HUDEP-2 (cell line): ENCODE results near the gene POLRMT.
"Not testable (repeated sequence)": the region's sequence is repeated elsewhere in the genome, so short reads cannot be mapped to it uniquely, and the experiment has no call there.

ENCODE experiments used
- DNase-seq, 76 experiments: peaks; one replicate each; lab custom pipeline; 2025; ENCODE audit not compliant: unreplicated experiment in 76 of 76; lab: John Stamatoyannopoulos, UW

The POLRMT gene

DNA sequence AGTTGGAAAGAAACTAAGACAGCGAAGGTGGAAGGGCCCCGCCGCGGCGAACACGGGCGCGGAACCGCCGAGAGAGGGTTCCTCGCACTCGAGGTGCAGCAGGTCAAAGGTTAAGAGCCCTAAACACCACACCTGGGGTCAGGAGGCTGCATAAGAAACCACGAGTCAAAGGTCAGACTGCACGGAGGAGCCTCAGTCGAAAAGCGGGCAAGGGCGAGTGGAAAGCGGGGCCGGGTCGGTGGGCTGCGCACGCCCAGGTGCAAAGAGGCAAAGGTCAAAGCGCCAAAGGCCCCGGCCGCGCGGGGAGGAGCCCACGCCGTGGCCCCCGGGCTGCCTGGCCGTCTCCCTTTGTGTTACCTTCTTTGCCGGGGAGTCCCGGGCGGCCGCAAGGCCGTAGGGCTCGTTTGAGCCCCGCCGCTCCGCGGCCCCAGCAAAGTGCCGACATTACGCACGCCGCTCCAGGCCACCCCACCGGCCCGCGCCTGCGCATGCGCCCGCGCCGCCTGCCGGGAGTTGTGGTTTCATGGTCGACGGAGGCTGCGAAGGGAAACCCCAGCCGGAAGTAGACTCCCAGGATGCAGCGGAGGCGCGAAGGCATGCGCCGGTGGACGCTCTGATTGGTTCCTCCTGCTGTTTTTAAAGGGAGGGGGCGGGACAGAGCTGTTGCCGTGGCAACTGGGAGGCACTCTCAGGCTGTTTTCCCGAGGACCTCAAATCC, at the start of gene POLRMT:
POLRMT (minus strand) TSS at position 470 of the 718 bp plus-strand sequence; CDS start at position 445, 25 bp downstream.
- DNase-seq = peak in 75 of 76 experiments; percentile 72 to 100 (median 99)

DNA sequence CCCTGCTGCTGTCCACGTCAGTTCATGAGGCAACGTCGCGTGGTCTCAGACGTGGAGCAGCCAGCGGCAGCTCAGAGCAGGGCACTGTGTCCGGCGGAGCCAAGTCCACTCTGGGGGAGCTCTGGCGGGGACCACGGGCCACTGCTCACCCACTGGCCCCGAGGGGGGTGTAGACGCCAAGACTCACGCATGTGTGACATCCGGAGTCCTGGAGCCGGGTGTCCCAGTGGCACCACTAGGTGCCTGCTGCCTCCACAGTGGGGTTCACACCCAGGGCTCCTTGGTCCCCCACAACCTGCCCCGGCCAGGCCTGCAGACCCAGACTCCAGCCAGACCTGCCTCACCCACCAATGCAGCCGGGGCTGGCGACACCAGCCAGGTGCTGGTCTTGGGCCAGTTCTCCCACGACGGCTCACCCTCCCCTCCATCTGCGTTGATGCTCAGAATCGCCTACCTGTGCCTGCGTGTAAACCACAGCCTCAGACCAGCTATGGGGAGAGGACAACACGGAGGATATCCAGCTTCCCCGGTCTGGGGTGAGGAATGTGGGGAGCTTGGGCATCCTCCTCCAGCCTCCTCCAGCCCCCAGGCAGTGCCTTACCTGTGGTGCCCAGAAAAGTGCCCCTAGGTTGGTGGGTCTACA, 49.5 kb upstream of the POLRMT start:
- DNase-seq = no peak

DNA sequence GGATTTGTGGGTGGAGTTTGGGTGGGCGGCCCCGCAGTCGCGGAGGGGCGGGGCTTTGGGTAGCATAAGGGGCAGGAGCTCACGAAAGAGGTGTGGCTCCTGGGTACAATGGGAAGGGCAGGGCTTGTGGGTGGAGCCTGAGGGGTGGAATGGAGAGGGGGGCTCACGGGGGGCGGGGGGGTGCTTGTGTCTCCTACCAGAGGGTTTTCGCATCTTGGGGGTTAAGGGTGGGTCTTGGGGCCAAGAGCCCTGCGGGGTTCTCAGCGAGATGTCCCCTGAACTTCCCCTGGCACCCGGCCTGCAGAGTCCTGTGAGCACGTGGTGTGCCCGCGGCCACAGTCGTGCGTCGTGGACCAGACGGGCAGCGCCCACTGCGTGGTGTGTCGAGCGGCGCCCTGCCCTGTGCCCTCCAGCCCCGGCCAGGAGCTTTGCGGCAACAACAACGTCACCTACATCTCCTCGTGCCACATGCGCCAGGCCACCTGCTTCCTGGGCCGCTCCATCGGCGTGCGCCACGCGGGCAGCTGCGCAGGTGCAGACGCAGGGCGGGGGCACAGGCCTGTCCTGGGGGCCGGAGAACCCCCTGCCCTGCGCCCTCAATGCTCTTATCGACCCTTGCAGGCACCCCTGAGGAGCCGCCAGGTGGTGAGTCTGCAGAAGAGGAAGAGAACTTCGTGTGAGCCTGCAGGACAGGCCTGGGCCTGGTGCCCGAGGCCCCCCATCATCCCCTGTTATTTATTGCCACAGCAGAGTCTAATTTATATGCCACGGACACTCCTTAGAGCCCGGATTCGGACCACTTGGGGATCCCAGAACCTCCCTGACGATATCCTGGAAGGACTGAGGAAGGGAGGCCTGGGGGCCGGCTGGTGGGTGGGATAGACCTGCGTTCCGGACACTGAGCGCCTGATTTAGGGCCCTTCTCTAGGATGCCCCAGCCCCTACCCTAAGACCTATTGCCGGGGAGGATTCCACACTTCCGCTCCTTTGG, 48.0 kb upstream of the POLRMT start:
- peak in 57 of 76 experiments; percentile 66 to 100 (median 96) for DNase-seq

DNA sequence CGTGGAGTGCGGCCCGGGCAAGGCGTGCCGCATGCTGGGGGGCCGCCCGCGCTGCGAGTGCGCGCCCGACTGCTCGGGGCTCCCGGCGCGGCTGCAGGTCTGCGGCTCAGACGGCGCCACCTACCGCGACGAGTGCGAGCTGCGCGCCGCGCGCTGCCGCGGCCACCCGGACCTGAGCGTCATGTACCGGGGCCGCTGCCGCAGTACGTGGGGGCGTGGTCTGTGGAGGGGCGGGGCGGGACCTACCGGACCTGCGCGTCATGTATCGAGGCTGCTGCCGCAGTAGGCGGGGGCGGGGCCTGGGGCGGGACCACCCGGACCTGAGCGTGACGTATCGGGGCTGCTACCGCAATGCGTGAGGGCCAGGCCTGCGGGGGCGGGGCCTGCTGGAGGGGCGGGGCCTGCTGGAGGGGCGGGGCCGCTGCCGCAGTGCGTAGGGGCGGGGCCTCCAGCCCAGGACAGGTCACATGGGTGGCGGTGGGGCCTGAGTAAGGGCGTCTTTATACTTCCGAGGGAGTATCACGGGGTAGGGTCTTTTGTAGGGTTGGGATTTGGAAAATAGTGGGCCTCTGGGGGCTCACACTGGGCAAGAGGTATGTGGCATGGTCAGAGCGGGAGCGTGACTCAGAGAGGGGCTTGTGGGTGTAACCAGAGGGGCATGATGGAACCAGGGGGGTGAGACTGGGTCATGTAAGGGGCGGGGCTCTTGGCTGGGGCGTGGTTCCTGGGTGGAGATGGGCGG, 47.1 kb upstream of the POLRMT start:
- peak; percentile 85 to 100 (median 100) for DNase-seq

DNA sequence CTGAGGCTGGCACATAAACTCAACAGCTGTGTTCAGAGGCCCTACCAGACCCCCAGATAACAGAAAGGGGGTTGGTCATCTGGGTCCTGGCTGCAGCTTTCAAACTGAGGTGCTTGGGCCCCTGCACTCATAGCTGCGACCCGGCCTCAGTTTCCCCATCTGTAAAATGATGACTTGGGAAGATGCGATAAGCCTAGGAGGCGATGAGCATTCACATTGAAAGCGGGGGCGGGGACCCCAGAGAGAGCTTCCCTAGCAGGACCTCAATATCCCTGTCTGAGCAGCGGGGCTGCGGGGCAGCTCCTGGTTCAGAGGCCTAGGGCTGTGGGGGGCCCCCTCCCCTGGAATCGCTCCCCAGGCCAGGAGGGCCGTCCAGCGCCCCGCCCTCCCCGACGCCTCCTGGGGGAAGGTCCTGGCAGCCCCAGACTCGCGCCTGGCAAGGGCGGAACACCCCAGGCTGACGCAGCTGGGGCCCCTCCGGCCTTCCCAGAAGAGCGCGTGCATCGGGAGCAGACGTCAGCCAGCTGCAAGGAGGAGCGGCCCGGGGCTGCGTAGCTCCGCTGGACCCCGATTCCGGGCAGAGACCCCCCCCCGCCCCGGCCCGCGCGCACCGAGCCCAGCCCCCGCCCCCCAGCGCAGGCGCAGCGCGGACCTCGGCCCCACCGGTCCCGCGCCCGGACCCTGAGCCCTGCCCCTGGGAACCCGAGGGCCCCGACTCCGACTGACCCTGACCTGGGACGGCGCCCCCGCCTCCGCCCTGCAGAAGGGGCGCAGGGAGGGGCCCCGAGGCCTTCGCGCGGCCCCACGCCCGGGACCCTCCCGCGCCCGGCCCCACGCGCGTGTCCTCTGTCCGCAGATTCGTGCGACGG, 46.3 kb upstream of the POLRMT start:
- DNase-seq = peak in 32 of 76 experiments; percentile 16 to 71 (median 36)

DNA sequence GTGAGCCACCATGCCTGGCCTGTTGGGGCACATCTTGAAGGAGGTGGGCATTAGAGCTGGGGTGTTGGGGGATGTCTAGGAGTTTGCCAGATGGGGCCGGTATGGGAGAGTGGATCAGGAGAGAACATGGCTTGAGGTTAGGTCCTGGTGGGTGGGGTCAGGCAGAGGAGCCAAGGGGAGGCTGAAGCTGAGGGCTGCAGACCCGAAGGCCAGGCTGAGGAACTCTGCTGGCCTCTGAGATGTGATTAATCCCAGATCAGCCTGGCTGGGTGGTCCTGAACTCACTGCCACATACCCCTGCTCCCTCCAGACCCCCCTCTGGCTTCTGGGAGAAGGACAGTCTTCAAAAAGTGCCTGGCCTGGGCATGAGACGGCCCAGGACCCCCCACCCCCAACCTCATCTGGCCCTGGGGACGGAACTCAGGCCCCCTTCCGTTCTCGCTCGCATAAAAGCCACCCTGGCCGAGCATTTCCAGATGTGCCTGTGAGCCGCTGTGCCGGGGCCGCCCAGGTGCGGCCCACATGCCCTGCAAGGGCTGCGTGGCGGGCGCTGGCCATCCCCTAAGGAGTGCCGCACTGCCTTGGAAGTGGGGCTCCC, 45.6 kb upstream of the POLRMT start:
- DNase-seq = no peak

DNA sequence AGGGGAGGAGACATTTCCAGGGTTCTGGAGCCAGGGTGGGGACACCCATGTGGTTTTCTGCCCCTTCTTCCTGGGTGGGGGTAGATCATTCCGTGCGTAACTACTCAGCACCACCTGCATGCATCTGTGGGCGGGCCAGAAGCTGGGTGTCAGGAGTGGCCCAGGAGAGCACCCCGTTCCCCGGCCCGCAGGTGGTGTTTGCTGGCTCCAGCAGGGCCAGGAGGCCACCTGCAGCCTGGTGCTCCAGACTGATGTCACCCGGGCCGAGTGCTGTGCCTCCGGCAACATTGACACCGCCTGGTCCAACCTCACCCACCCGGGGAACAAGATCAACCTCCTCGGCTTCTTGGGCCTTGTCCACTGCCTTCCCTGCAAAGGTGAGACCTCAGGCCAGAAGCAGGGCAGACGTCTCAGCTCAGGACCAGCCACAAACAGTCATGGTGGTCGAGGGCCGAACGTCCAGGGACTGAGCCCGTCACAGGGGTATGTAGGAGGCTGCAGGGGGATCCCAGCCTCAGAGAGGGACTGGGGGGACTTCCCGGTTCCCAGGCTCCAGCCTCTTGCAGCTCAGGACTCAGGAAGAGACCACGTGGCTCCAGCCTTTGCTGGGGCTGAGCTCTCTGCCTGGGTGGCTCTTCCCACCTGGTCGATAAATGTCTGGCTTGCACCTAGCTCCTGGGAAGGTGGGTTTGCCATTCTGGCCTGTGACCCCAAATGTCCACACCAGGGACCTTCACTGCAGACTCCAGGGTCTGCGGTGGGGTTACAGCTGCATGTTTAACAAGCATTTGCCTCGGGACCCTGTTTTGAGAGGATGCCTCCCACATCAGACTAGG, 44.5 kb upstream of the POLRMT start:
- DNase-seq = no peak

DNA sequence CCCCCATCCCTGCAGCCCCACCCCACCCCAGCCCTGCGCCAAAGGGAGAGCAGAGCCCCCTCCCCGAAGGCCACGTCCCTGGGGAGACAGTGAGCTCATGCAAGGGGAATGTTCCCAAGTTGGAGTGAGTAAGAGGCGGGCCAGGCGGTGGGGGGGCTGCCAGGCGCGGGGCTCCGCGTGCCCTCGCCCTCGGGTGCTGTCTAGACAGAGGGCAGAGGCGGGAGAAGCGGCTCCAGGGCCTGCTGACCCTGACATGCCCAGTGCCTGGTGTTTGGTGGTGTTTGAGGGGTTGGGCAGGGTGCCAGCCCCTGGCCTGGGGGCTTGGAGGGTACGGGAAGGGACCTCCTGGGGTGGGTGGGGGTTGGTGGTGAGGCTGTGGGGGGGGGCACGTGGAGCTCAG, 43.9 kb upstream of the POLRMT start:
- DNase-seq = peak in 1 of 76 experiments; percentile 19

DNA sequence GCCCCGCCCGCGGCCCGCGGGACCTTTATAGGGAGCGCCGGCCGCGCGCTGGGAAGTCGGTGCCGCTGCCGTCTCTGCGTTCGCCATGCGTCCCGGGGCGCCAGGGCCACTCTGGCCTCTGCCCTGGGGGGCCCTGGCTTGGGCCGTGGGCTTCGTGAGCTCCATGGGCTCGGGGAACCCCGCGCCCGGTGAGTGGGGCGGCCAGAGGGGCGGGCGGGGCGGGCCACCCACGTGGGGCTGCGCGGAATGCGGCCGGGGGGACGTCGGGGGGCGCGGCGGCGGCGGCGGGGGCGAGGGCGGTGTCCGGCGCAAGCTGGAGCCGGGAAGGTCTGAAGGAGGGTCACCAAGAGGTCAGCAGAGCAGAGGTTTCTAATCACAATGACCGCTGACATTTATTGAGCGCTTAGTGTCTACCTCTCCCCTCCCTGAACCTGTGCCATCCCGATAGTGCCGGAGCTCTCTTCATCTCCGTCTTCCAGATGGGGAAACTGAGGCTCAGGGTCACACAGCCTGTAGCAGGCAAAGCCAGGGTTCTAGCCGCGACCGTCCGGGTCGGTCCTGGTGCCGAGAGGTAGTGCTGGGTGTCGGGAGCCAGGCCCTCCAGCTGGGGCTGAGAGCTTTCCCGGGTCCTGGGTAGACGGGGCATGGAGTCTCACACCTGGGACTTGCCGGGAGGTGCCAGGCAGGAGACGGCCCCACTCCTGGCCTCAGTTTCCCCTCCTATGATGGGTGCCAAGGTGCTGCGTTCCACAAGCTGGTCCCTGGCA, 43.2 kb upstream of the POLRMT start, which contains the start of gene FSTL3:
FSTL3 (plus strand) TSS at position 54 of the 767 bp plus-strand sequence; CDS start at position 86, 32 bp downstream.
- DNase-seq = no peak

DNA sequence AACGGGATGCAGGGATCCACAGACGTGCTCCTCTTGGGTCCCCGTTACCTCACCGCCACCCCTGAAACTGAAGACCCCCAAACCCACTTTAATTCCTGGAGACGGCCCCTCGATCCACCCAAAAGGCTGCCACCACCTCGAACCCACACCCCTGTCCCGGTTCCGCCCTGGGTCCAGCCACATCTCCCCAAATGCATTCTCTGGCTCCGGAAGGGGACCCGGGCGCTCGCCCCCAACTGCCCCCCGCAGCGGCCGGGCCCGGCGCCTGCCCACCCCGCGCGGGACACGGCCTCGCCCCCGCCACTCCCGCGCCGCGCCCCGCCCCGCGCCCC, 42.6 kb upstream of the POLRMT start:
- DNase-seq = no peak

DNA sequence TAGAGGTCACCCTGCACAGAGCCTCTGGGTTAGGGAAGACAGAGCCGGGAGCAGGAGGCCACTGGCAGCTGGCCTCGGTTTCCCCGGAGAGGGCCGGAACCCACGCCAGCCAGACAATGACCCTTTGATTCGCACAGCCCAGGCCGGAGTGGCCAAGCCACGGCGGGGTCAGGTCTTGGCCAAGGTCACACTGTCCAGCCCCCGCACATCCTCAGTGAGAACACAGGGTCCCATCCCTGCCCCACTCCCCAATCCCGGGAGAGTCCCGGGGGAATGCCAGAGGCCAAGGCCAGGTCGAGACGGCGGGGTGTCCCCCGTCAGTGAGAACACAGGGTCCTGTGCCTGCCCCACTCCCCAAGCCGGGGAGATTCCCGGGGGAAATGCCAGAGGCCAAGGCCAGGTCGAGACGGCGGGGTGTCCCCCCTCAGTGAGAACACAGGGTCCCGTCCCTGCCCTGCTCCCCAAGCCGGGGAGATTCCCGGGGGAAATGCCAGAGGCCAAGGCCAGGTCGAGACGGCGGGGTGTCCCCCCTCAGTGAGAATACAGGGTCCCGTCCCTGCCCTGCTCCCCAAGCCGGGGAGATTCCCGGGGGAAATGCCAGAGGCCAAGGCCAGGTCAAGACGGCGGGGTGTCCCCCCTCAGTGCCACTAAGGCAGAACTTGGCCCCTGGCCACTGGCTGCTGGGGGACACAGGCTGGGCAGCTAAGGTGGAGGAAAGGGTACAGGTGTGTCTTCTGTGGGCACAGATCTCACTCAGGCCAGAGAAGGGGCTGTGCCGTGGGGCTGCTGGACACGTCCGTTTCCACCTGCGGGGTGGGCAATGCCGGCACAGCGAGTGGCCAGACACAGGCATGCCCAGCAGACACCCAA, 41.2 kb upstream of the POLRMT start:
- DNase-seq = no peak

DNA sequence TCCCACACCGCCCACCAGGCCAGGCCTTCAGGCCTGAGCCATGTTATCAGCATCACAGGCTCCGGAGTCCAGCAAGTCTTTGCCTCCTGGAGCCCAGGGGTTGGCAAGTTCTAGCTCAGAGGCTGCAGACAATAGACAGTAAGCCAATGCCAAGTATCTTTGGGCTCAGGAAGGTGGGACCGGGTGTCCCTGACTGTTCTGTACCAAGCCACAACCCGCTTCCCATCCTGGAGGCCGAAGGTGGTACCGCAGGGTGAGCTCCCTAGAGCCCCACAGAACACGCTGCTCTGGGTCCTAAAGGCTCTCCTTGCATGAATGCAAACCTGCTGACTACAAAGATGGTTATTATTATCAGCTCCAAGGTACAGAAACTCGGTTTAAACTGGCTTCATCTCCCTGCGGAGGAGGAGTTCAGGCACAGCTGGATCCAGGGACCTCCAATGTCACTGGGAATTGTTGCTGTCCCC, 37.3 kb upstream of the POLRMT start:
- peak in 2 of 76 experiments; percentile 15 to 16 for DNase-seq

DNA sequence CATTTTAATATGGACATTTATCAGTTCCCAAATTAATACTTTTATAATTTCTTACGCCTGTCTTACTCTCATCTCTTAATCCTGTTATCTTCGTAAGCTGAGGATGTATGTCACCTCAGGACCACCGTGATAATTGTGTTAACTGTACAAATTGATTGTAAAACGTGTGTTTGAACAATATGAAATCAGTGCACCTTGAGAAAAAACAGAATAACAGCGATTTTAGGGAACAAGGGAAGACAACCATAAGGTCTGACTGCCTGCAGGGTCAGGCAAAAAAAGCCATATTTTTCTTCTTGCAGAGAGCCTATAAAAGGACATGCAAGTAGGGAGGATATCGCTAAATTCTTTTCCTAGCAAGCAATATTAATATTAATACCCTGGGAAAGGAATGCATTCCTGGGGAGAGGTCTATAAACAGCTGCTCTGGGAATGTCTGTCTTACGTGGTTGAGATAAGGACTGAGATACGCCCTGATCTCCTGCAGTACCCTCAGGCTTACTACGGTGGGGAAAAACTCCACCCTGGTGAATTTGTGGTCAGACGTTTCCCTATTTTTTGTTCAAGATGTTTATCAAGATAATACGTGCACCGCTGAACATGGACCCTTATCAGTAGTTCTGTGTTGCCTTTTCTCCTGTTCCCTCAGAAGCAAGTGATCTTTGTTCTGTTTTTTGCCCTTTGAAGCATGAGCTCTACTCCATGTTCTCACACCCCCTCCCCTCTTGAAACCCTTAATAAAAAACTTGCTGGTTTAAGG, 35.5 kb upstream of the POLRMT start:
- peak in 28 of 76 experiments; percentile 12 to 76 (median 34) for DNase-seq

DNA sequence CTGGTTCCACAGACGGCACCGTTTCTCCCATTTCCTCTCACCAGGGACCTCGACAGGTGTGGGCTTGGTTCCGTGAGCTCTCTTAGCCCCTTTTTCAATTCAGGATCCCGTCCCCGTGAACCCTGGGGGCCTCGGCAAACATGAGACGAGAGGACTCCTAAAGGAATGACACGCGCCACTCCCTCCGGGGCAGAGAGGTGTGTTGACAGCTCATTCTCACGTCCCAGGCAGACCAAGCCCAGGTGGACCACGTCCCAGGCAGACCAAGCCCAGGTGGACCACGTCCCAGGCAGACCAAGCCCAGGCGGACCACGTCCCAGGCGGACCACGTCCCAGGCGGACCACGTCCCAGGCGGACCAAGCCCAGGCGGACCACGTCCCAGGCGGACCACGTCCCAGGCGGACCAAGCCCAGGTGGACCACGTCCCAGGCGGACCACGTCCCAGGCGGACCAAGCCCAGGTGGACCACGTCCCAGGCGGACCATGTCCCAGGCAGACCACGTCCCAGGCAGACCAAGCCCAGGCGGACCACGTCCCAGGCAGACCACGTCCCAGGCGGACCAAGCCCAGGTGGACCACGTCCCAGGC, 33.7 kb upstream of the POLRMT start:
- DNase-seq = not testable (repeated sequence)

DNA sequence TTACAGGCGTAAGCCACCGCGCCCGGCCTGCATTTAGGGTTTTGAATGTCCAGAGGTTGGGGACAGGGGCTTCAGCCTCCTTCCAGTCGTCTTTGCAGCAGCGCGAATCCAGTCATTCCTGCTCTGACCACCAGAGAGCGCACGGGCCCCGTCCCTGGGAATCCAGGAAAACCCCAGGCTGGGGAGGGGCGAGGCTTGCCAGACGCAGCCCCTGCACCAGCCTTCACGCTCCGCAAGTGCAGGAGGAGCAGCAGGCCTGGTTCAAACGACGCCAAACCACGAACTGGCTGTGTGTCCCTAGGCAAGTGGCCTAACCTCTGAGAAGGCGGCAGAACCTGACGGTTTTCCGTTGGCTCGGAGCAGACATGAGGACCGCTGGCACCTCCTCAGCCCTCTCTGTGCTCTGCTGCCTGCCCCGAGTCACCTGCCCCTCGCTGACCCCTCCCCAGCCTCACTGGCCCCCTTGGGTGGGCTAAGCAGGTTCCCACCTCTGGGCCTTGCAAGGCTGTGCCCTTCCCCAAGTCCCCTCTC, 31.6 kb upstream of the POLRMT start:
- peak in 60 of 76 experiments; percentile 11 to 80 (median 59) for DNase-seq
